ENCODE results near the gene GPC1.

Gene GPC1

GRCh38 chr2:240442891-240443715 lies 7.6 kb downstream of the GPC1 start:
- DNase-seq (ENCODE audit: low read depth in 2 of 2): no peak

- DNase-seq (ENCODE audit: low read depth in 2 of 2): no peak
Measured at GRCh38 chr2:240443891-240444301, 8.4 kb downstream of the GPC1 start.

DNA sequence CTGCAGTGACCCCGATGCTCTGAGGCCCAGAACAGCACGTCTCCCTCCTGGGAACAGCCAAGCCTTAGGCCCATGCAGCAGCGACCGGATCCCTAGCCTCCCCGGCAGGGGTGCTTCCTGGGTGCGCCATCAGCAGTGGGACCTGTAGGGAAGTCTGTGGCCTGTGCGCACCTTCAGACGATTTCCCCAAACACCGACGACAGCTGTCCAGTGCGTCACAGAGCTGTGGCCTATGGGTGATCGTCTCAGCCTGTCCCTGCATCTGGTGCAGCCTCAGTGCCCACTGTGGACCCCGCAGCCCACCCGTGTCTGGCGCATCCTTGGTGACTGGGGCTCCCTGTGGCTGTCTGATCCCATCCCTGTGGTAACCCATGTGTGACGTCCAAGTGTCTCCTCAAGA lies 9.0 kb downstream of the GPC1 start:
- no peak for DNase-seq (ENCODE audit: low read depth in 2 of 2)

DNA sequence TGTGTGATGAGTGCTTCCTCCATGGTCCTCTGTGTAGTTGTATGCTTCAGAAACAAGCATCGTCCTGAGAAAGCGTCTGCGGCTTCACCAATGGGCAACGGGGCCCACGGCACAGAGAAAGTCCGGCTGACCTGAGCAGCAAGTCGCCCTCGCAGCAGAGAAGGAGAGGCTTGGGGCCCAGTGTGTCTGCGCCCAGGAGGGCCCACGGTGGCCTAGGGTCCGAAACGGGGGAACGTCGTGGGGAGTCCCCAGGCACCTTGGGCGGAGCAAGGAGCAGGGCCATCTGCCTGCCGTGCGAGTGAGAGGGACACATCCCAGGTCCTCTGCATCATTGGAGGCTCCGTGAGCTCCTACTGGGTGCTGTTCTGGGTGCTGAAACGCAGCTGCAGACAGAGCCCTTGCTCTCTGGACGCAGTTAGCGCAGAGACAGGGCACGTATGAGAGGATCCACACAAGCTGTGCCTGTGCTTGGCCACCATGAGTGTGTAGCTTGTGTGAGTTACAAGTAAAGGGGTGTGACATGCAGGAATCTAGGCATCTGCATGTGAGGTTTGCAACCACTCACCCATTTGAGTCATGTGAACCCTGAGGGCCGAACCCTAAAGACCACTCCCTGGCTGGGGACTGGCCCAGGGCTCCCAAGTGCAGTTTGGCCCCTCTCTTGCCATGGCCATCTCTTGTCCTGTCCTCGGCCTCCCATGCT lies 10.6 kb downstream of the GPC1 start:
- DNase-seq (ENCODE audit: low read depth in 2 of 2): no peak

- no peak for DNase-seq (ENCODE audit: low read depth in 2 of 2)
Measured at GRCh38 chr2:240446664-240447175, 11.3 kb downstream of the GPC1 start.

GRCh38 chr2:240447331-240447730 lies 11.9 kb downstream of the GPC1 start:
- no peak for DNase-seq (ENCODE audit: low read depth in 2 of 2)

DNA sequence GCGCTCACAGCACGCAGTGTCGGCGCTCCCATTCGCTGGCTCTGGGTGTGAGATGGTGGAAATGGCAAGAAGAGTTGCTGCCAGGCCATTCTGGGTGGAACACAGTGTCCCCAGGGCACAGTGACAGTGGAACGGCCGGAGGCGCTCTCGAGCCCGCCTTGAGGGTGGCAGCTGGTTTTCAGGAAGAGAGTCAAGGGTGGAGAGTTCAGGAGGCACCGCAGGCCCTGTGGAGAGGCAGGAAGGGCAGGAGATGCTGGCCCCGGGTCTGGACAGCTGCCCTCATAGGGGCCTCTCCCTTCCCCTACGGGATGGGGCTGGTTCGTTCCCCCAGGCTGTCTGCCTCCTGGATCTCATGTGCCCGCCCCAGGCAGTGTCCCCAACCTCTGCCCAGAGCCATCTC lies 12.5 kb downstream of the GPC1 start:
- no peak for DNase-seq (ENCODE audit: low read depth in 2 of 2)

GRCh38 chr2:240448387-240449274 lies 13.2 kb downstream of the GPC1 start:
- DNase-seq (ENCODE audit: low read depth in 2 of 2): no peak

DNA sequence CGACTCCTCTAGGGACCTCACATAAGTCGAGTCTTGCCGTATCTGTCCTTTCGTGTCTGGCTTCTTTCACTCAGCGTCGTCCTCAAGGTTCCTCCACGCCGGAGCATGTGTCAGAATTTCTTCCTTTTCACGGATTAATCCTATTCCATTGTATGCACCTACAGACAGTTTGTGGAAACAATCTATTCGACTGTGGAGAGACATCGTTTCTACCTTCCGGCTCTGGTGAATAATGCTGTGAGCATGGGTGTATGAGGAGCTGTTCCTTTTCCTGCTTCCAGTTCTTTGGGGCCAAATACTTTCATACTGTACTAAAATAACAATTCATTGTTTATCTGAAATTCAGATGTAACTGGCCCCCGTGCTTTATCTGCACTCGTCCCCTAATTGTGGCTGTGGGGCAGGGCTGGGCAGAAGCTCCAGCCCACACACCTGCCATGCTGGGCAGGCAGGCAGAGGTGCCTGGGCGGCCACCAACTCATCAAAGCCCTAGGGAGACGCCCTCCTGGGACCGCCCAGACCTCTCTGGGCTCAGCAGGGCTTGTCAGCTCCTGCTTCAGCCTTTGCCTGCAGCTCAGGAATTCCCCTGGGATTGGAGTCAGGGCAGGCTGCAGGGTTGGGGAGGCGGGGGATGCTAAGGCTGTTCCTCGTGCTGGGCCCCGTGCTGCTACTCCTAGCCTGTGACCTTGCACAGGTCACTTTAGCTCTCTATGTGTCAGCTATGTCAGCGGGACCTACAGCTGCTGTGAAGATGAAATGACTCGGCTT lies 14.5 kb downstream of the GPC1 start:
- DNase-seq (ENCODE audit: low read depth in 2 of 2): no peak

GRCh38 chr2:240450532-240451107 lies 15.2 kb downstream of the GPC1 start:
- no peak for DNase-seq (ENCODE audit: low read depth in 2 of 2)

GRCh38 chr2:240451108-240451611 lies 15.7 kb downstream of the GPC1 start:
- no peak for DNase-seq (ENCODE audit: low read depth in 2 of 2)

DNA sequence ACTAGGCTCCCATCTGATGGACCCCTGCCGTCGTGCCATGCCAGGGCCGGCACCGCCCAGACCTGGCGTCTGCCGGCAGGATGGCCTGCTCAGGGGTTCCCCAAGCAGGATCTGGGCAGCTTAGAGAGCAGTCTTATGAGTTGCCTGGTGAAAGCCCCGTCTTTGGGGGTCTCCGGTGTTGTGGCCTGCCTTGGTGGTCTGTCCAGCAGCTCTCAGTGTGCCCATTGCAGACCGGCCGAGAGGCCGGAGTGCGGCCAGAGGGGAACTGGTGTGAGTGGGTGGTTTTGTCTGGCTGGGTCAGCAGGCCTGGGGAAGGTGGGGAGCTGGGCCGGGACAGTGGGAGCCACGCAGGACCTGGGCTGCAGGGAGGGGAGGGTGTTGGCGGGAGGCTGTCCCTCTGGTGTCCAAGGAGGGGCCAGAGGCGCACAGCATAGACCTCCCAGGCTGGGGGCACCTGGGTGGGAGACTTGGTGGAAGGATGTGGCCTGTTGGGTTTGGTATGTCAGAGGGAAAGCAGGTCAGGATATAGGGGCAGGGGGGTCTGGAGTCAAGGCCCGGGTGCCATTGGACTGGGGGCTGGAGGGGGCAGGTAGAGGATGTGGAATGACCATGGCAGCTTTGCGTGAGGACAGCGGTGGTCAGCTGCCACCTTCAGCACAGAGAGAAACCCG lies 16.5 kb downstream of the GPC1 start:
- DNase-seq (ENCODE audit: low read depth in 2 of 2): no peak

GRCh38 chr2:240452462-240453256 lies 17.2 kb downstream of the GPC1 start:
- DNase-seq (ENCODE audit: low read depth in 2 of 2): no peak

GRCh38 chr2:240453461-240454105 lies 18.1 kb downstream of the GPC1 start:
- no peak for DNase-seq (ENCODE audit: low read depth in 2 of 2)

- no peak for DNase-seq (ENCODE audit: low read depth in 2 of 2)
Measured at GRCh38 chr2:240454106-240454901, 18.8 kb downstream of the GPC1 start.

GRCh38 chr2:240455272-240455646 lies 19.8 kb downstream of the GPC1 start:
- DNase-seq (ENCODE audit: low read depth in 2 of 2): no peak

GRCh38 chr2:240455647-240456446 lies 20.4 kb downstream of the GPC1 start:
- no peak for DNase-seq (ENCODE audit: low read depth in 2 of 2)

Measured in activated CD8-positive, alpha-beta memory T cell treated with anti-CD3 and anti-CD28 coated beads for 4 hours (primary cell).